ENCODE measurements around the gene BOD1.

GRCh38 chr5:173620784-173621183, 4.3 kb upstream of the BOD1 start:
- no peak for TF ChIP-seq POLR2A (IDR thresholded peaks at IDR 0.05)
- no peak for TF ChIP-seq CTCF (IDR thresholded peaks at IDR 0.05)

Measured in vagina (tissue), 2 donors.